ENCODE measurements around the gene ATP8B1.

GRCh38 chr18:57677262-57678211 lies 125.6 kb downstream of the ATP8B1 start:
- TF ChIP-seq CTCF (conservative IDR thresholded peaks at IDR 0.05; ENCODE audit: low read depth, low read length) (no peak), EZH2phosphoT487 (IDR thresholded peaks at IDR 0.05; ENCODE audit: borderline replicate concordance, low read length) (no peak)
